ENCODE measurements around the gene FAM111B. TPM values are rescaled to one million over a fixed set of nuclear protein-coding genes. Genes with fewer than 3 reads are reported as not detected.
"Not testable (repeated sequence)": the region's sequence is repeated elsewhere in the genome, so short reads cannot be mapped to it uniquely, and the experiment has no call there.

FAM111B gene
- total RNA-seq, 1 donor from 2014 or later, result 1.1 TPM

DNA sequence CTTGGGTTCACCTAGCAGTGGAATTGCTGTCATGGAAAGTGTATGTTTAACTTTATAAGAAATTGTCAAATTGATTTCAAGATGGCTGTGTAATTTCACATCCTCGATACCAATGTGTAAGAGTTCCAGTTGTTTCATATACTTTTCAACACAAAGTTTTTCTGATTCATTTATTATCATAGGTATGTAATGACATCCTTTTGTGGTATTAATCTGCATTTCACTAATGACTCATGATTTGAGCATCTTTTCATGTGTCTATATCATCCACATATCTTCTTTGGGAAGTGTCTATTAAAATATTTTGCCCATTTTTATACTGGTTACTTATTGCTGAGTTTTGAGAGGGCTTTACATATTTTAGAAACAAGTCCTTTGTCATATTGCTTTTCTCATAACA, 38.0 kb upstream of the FAM111B start:
- Histone ChIP-seq H3K4me1 (no peaks in the 10 kb centered on the region), H3K4me3 (no peak overlapping the region), H3K9me3 (replicated peaks) (peaks cover 7% of the 10 kb centered on the region), H3K27ac (replicated peaks) (no peak overlapping the region), H3K36me3 (no peaks in the 10 kb centered on the region), H3K27me3 (ENCODE audit: low read depth) (peaks cover 62% of the 10 kb centered on the region)
- TF ChIP-seq, protein P1, sequence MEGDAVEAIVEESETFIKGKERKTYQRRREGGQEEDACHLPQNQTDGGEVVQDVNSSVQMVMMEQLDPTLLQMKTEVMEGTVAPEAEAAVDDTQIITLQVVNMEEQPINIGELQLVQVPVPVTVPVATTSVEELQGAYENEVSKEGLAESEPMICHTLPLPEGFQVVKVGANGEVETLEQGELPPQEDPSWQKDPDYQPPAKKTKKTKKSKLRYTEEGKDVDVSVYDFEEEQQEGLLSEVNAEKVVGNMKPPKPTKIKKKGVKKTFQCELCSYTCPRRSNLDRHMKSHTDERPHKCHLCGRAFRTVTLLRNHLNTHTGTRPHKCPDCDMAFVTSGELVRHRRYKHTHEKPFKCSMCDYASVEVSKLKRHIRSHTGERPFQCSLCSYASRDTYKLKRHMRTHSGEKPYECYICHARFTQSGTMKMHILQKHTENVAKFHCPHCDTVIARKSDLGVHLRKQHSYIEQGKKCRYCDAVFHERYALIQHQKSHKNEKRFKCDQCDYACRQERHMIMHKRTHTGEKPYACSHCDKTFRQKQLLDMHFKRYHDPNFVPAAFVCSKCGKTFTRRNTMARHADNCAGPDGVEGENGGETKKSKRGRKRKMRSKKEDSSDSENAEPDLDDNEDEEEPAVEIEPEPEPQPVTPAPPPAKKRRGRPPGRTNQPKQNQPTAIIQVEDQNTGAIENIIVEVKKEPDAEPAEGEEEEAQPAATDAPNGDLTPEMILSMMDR (IDR thresholded peaks at IDR 0.05; ENCODE audit: borderline replicate concordance), result no peak
- DNase-seq, result no peak
- intact Hi-C loops (cut with micrococcal nuclease), result no loop called here

GRCh38 chr11:59076876-59077571, 30.0 kb upstream of the FAM111B start:
- H3K9me3 ChIP-seq (replicated peaks), result peaks cover 15% of the 10 kb centered on the region
- TF ChIP-seq, protein P1 (IDR thresholded peaks at IDR 0.05; ENCODE audit: borderline replicate concordance), result no peak
- no peak for DNase-seq
- H3K27ac ChIP-seq (replicated peaks), result no peak overlapping the region
- peaks cover 26% of the 10 kb centered on the region for H3K27me3 ChIP-seq (ENCODE audit: low read depth)
- H3K4me3 ChIP-seq, result no peak overlapping the region
- no peaks in the 10 kb centered on the region for H3K4me1 ChIP-seq
- H3K36me3 ChIP-seq, result no peaks in the 10 kb centered on the region
- intact Hi-C loops (cut with micrococcal nuclease), result no loop called here

DNA sequence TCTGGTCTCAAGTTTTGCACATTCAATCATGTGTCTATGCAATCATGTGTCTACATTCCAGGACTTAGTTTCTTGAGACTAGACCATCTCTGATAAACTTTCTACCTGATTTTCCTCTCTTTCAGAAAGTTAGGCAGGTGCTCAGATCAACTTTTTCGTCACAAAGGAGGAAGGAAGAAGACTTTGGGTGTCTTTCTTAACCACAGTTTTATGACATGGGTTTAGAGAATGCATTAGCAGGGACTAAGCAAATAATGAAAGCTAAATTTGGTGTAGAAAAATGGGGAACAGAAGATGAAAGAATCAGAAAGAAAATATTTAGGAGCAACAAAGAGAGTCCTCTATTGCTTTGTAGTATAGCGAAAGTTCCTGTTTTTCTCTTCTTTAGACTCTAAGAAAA, 28.6 kb upstream of the FAM111B start:
- Histone ChIP-seq H3K27me3 (ENCODE audit: low read depth) (peaks cover 26% of the 10 kb centered on the region), H3K27ac (replicated peaks) (no peak overlapping the region), H3K4me3 (no peak overlapping the region), H3K36me3 (no peaks in the 10 kb centered on the region), H3K9me3 (replicated peaks) (peaks cover 15% of the 10 kb centered on the region), H3K4me1 (no peaks in the 10 kb centered on the region)
- DNase-seq, result no peak
- TF ChIP-seq, protein P1 (IDR thresholded peaks at IDR 0.05; ENCODE audit: borderline replicate concordance), result no peak
- intact Hi-C loops (cut with micrococcal nuclease), result no loop called here

DNA sequence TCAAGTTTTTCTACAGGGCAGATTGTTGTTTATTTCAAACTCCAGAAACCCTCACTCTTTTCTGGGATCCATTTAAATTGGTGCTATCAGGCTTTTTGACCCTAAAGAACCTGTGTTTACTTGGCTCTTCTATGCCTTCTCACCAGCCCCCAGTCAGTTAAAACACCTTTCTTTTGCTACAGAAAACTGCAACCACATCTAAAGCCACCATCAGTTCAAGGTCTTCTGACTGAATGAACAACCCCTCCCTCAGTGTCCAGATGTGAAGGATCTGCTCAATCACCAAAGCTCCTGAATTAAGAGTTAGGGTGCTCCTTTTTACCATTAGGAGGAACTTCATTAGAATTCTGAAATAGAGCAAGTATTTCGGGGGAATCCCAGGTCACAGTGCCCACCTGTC, 28.0 kb upstream of the FAM111B start:
- Histone ChIP-seq H3K36me3 (no peaks in the 10 kb centered on the region), H3K27ac (replicated peaks) (no peak overlapping the region), H3K4me3 (no peak overlapping the region), H3K9me3 (replicated peaks) (peaks cover 8% of the 10 kb centered on the region), H3K27me3 (ENCODE audit: low read depth) (peaks cover 26% of the 10 kb centered on the region), H3K4me1 (no peaks in the 10 kb centered on the region)
- intact Hi-C loops (cut with micrococcal nuclease), result no loop called here
- TF ChIP-seq, protein P1 (IDR thresholded peaks at IDR 0.05; ENCODE audit: borderline replicate concordance), result no peak
- DNase-seq, result no peak

- intact Hi-C loops (cut with micrococcal nuclease); H3K36me3 ChIP-seq: not testable (repeated sequence)
Observed at GRCh38 chr11:59080421-59080820, 26.6 kb upstream of the FAM111B start.

DNA sequence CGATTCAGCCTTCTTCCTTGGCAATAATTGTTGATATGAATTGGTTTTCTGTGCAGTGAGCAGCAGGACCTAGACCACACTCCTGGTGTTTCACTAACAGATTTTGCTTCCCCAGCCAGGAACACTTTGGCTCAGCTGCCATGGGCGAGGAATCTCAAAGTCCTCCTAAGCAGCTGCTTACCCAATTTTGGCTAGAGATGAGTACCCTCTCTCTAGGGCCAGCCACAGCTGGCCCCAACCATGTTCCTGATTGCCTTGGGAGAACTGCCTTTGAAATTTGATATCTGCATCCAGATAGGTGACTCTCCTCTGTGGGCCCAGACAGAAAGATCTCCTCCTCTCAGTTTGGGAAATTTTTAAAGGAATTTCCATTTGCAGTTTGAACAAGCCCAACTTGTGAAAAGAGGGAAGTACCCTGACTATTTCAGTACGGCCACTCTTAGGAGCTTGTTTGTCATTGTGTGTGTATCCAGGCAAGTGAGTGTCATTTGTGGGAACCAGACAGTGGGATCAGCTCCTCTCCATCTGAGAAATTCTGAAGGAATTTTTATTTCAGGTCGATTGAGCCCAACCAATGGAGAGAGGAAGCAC, 25.5 kb upstream of the FAM111B start:
- intact Hi-C loops (cut with micrococcal nuclease); H3K4me1 ChIP-seq; DNase-seq; H3K9me3 ChIP-seq (replicated peaks); H3K27ac ChIP-seq (replicated peaks); H3K4me3 ChIP-seq; H3K36me3 ChIP-seq: not testable (repeated sequence)
- peaks cover 18% of the 10 kb centered on the region for H3K27me3 ChIP-seq (ENCODE audit: low read depth)

More at GRCh38 chr11:59080421-59080820, 26.6 kb upstream of the FAM111B start:
- not testable (repeated sequence) for H3K4me3 ChIP-seq; H3K9me3 ChIP-seq (replicated peaks); H3K4me1 ChIP-seq; H3K27ac ChIP-seq (replicated peaks); DNase-seq
- H3K27me3 ChIP-seq (ENCODE audit: low read depth), result peaks cover 26% of the 10 kb centered on the region

GRCh38 chr11:59086007-59086406, 21.0 kb upstream of the FAM111B start, which contains the start of gene GLYATL1B:
Gene GLYATL1B (plus strand): TSS chr11:59086307. CDS start chr11:59086307, 0 bp downstream.
- H3K4me3 ChIP-seq; H3K27ac ChIP-seq (replicated peaks); DNase-seq; H3K9me3 ChIP-seq (replicated peaks); H3K27me3 ChIP-seq (ENCODE audit: low read depth); intact Hi-C loops (cut with micrococcal nuclease); H3K4me1 ChIP-seq; H3K36me3 ChIP-seq: not testable (repeated sequence)
